NCI-H2196 (cell line): ENCODE results near the gene UST.
A peak's percentile ranks its signal among the peaks of the same experiment; 100 is the strongest.

Source experiments
- DNase-seq: peaks from one replicate; lab custom pipeline; 2025; ENCODE audit not compliant: unreplicated experiment; lab: John Stamatoyannopoulos, UW

The UST gene, protein sequence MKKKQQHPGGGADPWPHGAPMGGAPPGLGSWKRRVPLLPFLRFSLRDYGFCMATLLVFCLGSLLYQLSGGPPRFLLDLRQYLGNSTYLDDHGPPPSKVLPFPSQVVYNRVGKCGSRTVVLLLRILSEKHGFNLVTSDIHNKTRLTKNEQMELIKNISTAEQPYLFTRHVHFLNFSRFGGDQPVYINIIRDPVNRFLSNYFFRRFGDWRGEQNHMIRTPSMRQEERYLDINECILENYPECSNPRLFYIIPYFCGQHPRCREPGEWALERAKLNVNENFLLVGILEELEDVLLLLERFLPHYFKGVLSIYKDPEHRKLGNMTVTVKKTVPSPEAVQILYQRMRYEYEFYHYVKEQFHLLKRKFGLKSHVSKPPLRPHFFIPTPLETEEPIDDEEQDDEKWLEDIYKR

DNA sequence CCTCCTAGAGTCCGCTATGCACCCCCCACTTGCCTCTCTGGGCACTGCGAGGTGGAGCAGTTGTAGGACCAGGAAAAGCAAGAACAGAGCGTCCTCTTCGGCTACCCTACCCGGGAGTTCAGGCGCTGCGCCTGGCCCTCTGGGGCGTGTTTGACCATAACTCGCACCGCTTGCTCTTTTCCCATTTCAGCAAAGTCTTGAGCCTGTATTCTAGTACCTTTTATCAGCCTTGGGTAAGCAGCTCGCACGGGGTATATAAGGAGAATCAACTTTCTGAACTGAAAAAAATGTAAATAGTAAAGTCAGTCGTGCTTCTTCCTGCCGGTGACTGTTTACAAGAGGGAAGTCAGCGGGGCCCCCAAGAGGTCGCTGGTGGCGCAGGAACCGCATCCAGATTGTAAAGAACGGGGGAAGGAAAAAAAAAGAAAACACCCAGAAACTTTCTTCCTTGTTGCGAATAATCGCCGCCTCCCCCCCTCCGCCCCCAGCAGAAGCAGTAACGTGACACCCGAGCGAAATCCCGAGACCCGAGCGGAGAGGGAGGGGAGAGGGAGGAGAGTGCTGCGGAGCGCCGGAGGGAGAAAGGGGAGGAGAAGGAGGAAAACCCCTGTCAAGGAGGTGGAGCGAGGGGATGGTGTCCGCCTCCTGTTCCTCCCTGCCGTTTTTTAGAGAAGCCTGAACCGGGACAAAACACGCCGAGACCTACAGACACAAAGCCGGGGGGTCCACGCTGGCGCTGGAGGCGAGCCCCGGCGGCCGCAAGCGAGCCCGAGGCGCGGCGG is at the start of gene UST:
Gene UST, plus strand, starts transcription at position 668 of the 782 bp plus-strand sequence. CDS start 401 bp downstream, outside the sequence.
- peak; percentile 8 for DNase-seq

DNA sequence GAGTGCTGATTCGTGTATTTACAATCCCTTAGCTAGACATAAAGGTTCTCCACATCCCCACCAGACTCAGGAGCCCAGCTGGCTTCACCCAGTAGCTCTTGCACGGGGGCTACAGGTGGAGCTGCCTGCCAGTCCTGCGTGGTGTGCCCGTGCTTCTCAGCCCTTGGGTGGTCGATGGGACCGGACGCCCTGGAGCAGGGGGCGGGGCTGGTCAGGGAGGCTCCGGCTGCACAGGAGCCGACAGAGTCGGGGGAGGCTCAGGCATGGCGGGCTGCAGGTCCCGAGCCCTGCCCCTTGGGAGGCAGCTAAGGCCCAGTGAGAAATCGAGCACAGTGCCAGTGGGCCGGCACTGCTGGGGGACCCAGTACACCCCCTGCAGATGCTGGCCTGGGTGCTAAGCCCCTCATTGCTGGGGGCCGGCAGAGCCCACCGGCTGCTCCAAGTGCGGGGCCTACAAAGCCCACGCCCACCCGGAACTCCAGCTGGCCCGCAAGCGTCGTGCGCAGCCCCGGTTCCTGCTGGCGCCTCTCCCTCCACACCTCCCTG is 48.9 kb upstream of the UST start:
- no peak for DNase-seq

DNA sequence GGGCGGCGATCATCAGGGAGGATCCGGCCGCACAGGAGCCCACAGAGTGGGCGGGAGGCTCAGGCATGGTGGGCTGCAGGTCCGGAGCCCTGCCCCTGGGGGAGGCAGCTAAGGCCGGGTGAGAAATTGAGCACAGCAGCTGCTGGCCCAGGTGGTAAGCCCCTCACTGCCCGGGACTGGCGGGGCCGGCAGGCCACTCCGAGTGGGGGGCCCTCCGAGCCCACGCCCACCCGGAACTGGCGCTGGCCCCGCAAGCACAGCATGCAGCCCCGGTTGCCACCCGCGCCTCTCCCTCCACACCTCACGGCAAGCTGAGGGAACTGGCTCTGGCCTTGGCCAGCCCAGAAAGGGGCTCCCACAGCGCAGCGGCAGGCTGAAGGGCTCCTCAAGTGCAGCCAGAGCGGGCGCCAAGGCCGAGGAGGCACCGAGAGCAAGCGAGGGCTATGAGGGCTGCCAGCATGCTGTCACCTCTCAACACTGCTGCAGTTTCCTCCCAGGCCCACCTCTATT is 48.1 kb upstream of the UST start:
- no peak for DNase-seq

DNA sequence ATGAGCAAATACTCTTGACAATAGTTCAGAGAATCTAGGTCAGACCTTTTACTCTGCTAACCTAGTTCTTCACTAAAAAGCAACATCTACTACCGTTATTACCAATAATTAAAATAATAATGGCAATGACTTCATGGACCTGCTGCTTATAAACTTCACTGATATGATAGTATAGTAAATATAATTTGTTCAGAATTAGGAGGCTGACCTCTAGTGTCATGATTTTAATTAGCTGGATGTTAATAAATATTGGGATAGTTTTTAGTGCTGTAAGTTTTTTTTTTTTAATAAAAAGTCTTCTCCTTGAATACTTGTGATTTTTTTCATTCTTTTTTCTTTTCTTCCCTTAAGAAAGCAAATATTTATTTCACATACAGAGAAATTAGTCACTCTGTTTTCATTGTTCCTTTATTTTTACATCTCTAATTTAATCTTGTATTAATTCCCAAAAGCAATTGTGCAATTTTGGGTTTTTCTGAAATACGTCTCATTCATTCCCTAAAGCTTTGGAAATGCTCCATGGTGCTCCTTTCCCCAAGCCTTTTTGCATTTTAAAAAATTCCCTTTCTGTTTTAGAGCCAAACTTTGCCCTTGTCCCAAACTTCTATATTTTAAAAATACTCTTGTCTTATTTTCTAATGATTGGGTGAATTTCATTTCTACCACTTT is 46.6 kb upstream of the UST start:
- DNase-seq: no peak

DNA sequence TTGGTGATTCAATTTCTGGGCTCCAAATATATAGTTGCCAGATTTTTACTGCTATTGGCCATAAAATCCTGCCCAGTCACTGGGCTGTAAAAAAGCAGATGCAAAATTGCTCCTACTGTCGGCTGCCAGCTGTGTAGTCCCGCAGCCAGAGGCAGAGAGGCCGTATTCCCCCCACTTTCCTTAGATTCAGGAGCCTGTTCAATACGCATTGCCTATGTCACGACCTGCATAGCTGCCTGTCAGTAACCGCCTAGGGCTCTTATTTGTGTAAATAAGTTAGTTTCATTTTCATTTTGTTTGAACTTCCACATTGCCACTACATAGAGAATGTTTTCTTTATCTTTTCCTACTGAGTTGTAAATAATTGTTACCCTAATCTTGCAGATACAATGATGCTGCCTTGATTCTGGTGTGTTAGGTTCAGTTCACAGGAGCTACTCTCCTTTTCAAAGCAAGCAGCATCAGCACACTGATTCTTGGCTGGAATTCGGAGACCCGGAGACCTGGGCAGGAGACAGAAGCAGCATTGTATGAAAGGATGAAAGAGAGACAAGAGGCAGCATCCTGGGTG is 46.0 kb upstream of the UST start:
- peak; percentile 10 for DNase-seq

DNA sequence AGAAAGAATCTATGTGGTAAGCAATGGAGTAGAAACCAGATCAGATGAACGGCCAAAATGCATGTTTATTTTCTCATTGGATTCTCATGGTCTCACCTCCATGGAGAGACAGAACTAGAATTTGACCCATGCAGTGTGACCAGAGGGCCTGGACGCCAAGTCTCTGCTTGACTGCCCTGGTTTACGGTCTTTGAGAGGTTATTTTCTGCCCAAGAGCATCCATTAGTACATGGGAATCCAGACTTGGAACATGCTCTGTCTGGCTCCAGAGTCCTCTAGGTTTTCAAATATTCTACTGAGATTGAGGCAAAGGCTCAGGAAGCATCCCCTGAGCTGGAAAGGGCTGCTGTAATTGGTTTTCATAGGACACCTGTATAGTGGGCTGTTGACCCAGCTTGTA is 45.5 kb upstream of the UST start:
- no peak for DNase-seq

DNA sequence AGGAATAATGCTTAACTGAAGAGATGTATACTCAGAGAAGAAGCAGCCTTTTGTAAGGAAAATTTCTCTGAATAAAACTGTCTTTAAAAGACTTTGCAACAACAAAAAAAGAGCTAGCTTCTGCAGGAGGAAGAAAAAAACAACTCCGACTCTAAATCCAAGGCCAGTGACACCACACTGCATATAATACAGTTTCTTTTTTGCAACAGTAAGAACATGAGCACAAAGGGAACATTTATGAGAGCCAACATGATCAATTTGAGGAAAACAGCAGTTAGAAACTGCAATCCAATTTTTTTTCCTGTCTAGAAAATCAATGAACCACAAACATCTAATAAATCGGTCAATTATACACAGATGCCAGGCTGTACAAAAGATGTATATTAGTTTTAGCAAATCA is 42.9 kb upstream of the UST start:
- no peak for DNase-seq

DNA sequence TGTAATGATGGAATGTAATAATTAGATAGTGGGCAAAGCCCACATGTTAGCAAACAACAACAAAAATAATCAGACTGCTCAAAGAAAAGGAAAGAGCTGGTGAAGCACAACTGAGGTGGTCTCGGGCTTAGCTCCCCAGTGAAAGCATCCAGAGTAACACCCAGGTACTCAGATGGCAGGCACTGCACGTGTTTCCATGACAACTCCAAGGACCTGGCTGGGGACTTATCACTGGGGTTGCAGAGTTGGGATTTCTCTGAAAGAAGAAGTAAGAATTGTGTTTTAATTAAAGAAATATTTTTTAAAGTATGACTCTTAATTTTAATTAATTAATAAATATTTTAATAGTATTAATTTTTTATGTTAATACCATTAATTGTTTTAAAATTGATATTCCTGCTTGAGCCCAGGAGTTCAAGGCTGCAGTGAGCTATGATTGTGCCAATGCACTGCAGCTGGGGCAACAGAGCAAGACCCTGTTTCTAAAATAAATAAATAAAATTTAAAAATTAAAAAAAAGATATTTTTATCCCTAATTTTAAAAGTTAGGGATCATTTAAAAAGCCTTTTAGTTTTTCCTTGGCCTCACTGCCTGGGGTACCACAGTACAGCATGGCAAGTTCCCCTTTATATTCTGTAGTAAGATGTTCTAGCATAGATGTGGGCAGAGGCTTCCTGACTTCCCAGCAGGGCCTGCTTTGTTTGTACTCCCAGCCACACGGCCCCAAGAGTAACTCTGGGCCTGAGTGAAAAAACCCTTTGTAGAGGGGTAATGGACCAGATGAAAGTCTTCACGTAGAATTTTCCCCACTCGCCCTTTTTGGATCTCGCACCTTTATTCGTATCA is 42.2 kb upstream of the UST start:
- DNase-seq: no peak

DNA sequence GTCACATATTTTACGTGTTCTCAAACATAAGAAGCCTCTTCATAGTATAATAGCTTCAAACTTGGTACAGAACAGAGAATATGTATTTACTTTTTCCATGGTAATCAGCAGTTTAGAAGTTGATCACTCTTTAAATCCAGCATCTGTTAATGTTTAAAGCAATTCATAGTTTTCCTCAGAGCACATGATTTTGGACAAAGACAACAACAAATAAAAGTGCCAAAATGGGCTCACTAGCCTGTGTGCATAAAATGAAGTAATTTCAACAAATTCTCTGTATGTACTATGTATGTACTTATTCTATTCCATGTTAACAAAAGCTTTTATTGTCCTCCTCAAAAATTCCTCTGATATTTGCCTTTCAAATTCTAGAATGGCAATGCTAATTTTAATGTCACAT is 38.1 kb upstream of the UST start:
- DNase-seq: no peak

DNA sequence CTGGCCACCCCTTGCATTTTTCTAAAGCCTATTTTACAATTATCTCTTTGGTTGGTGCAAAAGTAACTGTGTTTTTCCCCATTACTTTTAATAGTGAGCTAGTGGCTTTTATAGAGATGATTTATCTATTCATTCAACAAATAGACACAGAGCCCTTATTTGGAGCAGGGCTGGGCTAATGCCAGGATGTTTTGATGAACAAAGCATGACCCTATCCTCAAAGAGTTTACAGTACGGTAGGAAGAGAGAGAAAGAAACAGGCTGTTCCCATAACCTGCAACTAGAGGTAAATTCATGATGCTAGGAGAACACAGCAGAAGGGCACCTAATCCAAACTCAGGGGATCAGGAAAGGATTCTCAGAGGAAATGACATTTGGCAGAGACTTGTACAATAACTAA is 37.3 kb upstream of the UST start:
- no peak for DNase-seq

DNA sequence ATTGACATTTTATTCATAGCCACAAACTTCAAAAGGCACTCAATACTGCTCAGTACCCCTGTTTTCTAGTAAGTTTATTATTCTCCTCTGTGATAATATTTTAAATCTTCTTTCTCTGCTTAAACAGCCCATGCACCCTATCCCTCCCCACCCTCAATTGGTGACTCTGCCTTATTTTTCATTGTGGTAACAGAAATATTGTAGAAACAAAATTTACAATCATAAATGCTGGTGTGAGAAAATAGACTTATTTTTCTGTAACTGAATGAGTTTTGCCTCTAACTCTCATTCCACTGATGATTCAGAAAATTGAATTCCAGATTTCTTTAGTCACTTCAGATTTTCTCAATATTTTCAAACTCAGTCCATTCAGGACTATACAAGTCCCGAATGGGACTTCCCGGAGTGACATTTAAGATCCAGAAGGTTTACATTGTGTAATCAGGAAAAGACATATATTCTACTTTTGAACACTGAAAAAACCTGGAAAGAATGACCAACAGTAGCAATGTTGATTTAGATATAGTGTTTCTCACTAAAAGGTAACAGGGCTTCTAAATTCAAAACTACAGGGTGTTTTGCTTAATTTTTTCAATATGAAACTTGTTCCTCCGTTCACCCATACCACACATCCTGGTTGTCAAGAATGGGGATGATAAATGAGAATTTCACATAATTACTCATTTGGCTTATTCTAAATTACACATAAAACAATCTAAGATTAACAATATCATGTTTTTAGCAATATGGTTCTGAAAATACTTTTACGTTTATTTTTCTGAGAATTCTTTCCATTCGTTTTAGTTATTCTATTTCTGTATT is 34.8 kb upstream of the UST start:
- no peak for DNase-seq

DNA sequence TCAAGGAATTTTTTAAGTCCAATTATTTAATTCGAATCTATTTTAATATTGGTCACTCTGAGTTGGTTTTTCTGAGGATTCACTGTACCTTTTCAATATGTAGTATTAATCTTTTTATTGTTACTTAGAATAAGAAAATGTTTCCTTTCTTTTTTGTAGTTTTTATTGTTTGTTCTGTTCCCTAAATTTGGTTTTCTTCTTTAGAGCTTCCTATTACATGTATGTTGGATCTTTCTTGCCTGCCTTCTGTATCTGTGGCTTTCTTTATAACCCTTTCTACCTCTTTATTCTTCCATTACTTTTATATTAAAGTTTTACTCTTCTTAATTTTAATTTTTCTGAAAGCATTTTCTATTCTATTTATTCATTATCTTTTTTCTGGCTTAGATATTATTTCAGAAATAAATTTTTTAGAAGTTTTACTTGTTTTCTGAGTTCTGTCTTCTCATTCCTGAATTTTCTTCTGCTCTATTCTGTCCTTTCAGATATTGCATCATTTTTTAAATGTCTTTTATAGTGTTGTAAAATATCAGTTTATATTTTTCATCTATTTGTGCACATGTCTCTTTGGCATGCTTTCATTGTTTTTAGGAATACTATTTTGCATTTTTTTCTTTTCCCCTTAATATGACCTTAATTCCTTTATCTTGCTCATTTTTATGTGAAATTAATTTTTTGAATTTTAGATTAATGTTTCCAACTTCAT is 33.6 kb upstream of the UST start:
- DNase-seq: no peak

DNA sequence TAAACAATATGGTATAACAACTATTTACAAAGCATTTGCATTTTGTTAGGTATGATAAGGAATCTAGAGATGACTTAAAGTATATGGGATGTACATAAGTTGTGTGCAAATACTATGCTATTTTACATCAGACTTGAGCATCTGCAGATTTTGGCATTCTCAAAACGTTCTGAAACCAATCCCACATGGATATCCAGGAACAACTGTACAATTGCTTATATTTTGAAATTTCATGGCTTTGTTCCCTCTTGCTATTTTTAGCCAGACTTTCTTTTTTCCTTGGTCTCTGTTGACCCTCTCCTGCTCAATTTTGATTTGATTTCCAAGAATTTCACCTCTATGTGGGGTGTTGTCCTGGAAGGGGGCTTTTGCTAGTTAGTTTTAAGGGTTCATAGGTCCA is 32.9 kb upstream of the UST start:
- DNase-seq: no peak

DNA sequence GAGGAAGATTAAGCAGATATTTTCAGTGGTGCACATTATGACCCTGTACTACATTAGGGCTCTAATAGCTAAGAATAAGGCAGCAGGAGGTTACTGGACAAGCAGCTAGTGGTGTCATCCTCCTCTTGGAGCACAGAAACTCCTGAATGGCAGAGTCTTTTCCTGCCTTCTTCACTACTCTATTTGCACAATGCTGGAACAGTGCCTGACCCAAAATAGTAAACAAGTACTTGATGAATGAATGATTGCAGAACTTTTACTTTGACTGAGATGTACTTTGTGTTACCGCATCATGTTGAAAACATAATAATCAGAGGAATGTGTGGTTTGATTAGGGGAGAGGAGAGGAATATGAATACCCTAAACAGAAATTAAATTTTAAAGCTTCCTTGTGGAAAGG is 30.0 kb upstream of the UST start:
- no peak for DNase-seq

DNA sequence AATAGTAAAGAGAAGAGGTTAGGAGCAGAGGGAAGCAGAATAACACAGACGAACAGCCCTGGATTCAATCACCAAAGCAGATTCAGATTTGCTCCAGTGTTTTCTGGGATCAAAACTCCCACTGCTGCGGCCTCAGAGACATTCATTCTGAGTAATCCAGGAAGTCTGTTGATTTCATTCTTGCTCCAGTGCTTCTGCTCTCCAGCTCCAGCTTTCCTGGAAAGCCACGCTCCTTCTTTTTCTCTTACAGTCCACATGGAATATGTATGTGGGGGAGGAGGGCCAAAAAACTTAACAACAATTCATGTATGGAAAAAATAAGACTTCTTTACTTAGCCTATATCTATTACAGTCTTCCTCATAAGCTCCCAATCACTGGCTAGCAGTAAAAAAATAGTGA is 26.4 kb upstream of the UST start:
- DNase-seq: no peak

DNA sequence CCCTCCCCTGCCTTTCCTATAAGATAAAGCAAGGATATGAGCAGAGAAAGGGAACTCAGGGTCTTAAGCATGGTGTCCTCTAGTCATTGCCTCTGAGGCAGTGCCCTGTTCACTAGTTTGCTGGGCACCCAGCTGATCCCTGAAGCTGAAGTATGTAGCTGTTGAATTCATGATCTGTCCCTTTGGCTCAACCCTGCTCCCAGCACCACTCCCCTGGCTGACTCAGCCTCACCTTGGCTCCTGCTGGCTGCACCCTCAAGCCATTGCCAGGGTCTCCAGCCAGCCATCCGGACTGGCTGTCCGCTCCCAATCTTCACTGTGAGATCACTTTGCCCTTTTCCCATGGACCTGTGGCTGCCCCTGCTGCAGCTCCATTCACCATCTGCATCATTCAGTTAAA is 25.9 kb upstream of the UST start:
- no peak for DNase-seq

DNA sequence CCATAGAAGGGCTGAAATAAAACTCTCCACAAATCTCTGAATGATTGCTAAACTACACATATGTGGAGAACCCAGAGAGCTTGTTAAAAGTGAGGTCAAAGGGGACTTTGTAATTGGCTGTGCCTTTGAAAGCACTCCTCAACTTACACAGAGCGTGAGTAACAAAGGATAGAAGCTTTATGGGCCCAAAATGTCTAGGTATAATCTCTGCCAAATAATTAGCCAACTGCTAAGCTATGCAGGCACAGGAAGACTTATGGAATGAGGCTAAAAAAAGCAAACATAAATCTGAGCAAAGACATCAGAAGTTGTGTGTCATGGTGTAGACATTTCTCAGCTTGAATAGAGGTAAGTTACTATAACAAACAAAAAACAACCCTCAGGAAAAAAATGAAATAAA is 23.3 kb upstream of the UST start:
- DNase-seq: no peak

DNA sequence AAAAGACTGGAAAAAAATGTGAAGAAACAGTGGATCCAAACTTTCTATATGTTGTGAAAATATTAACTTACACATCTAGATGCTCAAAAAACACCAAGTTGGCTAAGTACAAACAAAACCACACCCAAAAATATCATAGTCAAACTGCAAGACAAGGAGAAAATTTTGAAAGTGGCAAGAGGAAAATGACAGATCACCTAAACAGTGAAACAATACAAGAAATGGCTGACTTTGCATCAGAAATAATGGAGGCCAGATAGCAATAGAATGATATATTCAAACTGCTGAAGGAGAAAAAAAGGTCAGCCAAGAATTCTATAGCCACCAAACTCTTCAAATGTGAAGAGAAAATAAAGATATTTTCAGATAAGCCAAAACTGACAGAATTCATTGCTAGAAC is 22.4 kb upstream of the UST start:
- no peak for DNase-seq

DNA sequence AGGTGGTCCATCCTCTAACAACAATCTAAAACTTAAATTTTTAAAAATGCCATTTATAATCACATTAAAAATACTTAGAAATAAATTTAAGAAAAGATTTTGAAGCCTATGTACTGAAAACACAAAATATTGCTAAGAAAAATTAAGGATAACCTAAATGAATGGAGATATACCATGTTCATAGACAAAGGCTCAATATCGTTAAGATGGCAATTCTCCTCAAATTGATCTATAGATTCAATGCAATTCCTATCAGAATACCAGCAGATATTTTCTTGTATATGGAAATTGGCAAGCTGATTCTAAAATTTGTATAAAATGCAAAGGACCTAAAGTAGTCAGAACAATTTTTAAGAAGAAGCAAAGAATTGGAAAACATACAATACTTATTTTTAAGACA is 19.7 kb upstream of the UST start:
- no peak for DNase-seq
